T47D (cell line): ENCODE results near the gene GMDS.

Experiments used
- DNase-seq, 2 experiments: peaks; one replicate each; pipeline versions ENCODE4 v3.0.0 to v3.0.0-alpha.2; 2011 to 2012; ENCODE audit warnings: low read depth in 1 of 2, low spot score in 1 of 2
- JUND ChIP-seq: IDR thresholded peaks from 2 replicates; pipeline ENCODE4 v1.6.1; 2012; ENCODE audit warnings: low read depth
- in situ Hi-C: cut with HindIII; loops from 2 replicates; pipeline ENCODE4 v1.10.0; 2016; ENCODE audit warnings: low sequenced_read_pairs, low pct_unique_long_range_greater_than_20kb

Gene GMDS

DNA sequence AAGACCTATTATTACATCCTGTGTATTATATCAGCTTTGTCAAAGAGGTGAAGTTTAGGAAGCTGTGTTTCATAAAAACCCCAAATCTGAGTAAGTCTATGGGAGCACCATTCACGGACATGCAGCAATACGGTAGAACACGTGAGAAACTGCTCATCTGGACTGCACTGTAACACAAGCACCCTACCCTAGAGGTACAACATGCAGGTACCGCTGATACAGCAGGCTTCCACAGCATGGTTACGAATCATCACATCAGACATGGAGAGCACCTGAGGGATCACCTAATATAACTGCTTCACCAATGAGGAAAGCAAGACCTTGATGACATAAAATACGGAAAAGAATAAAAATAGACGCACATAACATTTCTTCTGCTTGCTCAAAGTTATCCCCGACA is 96.7 kb downstream of the GMDS start:
- in situ Hi-C loops, result no loop called here
- TF ChIP-seq JUND, result no peak
- no peak for DNase-seq

DNA sequence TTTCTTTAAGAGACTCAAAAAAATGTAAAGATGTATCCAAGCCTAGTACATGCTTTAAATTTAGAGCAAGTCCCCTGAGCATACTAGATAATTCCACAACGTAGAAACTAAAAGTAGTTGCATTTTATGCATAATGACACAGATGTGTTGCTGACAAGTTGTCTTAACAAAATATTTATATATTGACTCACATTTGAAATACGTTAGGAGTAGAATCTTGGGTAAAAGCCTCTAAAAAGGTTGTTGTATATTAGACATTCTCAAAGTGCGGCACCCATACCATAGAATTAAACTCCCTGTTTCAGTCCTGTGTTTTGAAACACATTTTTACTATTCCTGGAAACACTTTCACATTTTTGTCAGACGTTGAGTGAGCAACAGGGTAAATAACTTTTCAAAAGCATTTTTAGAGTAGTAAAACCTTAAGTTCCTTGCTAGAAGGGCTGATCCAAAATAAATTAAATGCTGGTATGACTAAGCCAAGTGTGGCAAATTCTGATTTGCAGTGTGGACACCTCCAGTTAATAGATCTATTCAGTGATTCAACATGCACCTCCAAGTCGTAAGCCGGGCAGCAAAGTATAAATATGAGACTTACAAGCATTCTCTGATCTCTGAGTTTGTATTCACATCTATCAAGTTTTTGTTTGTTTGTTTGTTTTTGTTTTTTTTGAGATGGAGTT is 97.5 kb downstream of the GMDS start:
- no peak for TF ChIP-seq JUND
- in situ Hi-C loops, result no loop called here
- no peak for DNase-seq

DNA sequence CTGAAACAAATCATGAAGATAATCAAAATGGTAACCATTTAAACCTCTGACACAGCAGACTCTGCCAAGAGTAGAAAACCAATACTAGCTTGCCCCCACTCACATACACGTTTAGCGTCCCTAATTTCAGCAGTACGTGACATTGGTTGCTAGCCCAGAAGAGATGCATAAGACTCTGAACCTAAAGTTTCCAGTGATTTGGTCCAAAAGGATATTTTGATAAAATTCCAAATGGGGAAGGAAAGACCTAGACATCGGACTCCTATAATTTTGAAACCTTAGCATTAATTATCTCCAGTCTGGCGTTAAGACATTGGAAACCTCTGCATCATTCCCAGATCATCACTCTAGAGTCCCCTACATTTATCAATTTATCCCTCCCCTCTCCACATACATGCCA is 98.1 kb downstream of the GMDS start:
- DNase-seq, result no peak
- TF ChIP-seq JUND, result no peak
- in situ Hi-C loops, result no loop called here

DNA sequence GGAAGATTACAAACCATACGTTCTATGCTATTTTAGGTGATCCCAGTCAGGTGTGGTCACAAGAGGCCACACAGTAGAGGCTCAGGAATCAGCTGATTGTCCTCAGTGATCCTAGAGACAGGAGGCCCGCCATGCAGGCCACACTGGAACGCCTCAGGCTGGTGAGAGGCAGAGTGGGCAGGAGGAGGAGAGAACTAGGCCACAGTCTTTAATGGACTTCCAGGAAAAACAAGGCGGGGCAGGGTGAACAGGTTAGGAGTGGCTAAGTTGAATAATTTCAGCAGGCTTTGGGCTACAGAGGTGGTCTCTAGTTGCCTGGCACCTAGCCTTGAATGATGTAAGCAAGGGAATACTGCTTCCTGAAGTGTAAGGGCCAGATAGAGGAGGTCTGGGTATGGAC is 101.2 kb downstream of the GMDS start:
- no peak for TF ChIP-seq JUND
- DNase-seq, result no peak
- in situ Hi-C loops, result no loop called here

DNA sequence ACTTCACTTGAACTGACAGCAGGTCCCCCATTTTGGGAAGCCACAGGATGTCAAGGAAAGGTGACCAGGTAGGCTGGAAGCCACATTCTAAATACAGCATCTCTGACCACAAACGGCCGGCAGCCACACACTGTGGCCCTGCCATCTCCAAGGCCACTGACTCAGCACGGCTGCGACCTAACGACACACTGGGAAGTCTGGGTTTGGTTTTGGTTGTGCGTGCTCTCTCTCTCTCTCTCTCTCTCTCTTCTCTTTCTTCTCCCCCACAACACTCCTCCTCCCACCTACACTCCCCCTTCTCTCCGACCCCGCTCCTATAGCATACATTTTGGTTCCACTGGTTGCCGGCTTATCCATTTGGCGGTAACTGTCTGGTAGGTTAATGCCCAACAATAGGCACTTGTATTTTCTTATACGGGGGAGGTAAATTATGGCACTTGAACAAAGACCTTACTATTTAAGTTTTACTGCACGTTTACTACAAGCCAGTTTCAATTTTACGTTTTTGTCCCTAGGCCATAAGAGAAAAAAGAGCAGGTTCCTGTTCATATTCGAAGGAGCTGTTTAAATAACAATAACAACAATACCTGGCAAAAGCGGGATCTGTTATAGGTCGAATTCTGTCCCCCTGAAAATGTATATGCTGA is 103.6 kb downstream of the GMDS start:
- no peak for DNase-seq
- TF ChIP-seq JUND, result no peak
- in situ Hi-C loops, result no loop called here

DNA sequence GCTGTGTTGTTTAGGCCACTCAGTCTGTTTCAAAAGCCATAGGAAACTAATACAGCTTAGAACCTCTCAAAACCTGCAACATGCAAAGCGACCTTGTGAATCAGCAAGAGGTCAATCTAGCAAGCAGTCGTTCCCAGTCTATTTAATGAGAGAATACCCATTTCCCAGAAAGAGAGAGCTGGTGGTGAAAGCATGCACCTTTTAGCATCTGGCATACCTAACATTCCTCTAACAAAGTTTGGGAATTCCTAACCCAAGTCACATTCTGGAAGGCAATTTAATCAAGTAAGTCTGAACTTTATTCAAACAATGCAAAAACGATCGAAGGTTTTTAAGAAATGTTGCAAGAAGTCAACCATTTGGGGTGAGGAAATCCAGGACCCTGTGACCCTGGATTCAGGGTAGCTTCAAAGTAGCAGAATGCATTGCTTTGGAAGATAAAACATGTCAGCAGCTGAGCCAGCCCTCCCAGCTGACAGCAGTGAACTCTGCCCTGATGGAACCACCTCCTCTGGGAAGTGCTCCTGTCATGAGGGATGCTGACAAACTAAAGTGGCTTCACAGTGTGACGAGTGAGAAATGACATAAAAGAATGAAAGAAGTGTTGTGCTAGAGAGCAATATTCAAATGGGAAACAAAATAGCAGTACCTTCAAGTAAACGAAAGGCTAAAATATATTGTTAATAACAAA is 104.8 kb downstream of the GMDS start:
- TF ChIP-seq JUND, result no peak
- no peak for DNase-seq
- in situ Hi-C loops, result no loop called here

DNA sequence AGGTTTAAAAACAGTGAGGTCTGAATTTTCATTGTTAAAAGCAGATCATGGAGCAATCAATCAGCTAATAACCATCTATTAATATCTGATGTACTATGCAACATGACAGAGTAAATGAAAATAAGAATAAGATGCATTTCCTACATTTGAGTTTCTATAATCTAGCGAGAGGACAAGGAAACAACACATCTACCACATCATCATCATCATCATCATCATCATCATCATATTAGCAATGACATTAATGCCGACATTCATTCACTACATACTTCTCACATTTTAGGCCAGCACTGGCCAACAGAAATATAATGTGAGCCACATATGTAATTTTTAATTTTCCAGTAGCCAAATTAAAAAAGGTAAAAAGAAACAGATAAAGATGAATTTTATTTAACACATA is 110.0 kb downstream of the GMDS start:
- TF ChIP-seq JUND, result no peak
- in situ Hi-C loops, result no loop called here
- DNase-seq, result no peak

DNA sequence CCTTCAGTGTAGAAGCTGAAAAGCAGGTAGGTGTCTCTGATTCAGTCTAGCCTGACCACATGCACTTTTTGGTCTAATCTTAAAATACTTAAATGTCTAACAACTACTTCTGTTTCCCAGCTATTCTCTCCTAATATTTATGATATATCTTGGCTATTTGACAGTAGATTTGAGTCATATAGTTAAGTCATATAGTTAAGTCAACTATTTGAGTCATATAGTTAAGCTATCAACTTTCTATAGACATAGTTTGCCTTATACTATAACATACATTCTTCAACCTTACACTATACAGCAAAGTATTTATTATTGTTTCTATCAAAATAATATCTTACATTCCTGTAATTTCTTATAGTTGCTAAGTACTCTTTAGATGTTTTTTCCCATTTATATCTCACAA is 110.9 kb downstream of the GMDS start:
- in situ Hi-C loops, result no loop called here
- no peak for DNase-seq
- TF ChIP-seq JUND, result no peak

DNA sequence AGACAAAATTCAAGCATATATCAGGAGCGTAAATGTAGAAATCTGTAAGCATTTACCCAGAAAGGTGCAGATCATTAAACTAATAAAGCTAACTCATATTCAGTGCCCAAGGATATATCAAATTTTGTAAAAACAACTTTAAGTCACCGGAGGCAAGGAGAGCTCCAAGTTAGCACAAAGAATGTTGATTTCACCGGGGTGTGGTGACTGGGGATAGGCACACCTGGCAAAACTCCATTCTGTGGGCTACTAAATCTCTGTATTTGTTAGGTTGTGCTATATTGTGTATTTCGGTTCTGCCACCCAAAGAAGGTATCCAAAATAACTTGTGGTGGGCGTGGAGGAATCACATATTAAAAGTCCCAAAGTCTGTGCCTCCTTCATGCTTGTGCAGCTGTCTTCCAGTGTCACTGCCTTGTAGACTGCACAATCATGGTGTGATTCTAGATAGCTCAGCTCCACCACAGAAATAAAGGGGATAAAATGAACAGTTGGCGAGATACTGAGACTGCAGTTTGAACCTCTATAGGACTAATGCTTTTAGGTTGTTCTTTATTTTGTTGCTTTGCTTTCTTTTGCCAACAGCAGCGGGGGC is 111.6 kb downstream of the GMDS start:
- DNase-seq, result no peak
- in situ Hi-C loops, result no loop called here
- TF ChIP-seq JUND, result no peak

DNA sequence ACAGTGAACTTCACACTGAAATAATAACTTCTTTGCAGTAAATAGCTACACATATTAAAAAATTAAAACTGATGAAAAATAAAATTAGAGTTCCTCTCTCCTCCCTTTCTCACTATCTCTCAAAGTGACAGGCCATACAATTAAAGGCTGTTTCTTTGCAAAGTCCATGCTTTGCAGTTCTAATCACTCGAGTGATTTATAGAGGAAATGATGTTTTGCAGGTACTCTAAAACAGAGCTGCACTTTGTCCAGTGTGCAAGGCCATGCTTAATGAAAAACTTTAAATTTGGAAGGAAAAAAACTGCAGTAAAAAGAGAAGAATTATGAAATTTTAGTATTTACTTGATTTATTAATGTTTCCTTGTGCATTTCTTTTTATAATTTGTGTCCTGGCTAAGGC is 112.5 kb downstream of the GMDS start:
- DNase-seq, result no peak
- in situ Hi-C loops, result no loop called here
- no peak for TF ChIP-seq JUND

DNA sequence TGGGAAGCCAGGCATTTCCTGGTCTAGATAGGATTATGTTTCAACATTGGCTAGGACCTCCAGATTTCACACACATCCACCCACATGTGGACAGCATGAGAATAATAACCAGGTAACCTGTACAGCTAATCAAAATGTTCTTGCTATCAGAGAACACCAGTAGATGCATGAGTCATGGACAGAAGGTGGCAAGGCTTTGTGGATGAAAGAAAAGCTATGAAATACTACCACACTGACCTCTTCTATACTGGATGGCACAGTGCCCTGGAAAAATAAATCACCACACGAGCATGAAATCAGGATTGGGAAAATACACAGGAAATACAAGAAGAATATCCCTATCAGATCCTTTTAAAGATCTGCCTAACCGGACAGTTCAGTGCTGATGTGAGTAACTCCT is 113.0 kb downstream of the GMDS start:
- no peak for TF ChIP-seq JUND
- DNase-seq, result peak in 1 of 2 experiments; percentile 11
- in situ Hi-C loops, result no loop called here

DNA sequence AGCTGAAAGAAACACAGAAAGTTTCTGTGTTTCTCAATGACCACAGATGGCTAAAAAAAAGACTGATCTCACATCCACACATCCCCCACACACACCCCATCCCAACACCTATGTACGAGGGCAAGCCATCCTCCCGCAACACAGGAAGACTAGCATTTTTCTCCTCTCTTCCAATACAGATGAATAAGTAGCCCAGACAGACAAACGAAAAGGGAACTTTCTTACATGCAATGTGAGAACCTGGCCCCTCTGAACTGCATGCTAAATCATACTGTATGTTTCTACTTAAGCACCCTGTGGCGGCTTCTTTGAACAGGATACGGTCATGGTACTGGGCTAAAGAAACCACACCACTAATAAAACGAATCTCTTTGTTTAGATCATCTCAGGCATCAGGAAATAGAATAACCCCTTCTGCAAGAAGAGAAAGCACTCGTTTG is 116.2 kb downstream of the GMDS start:
- no peak for TF ChIP-seq JUND
- no peak for DNase-seq
- in situ Hi-C loops, result no loop called here

DNA sequence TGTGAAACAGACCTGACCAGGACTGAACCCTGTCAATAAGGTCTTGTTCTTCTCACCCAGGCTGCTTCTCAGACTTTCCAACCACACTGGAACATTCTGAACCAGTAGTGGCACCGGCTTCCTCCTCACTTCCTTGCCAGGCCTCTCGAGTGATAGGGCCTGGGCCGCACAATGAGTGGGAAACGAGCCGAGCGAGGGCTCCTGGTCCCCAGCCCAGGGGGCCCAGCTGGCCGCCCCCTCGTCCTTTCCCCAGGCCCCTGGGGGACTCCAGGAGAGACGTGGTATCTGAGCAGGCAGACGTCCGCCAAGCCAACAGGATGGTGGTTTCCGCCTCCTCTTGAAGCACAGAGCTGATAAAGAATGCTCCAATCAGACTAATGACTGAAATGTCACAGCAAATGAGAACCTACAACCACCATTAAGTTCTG is 117.9 kb downstream of the GMDS start:
- in situ Hi-C loops, result no loop called here
- DNase-seq, result no peak
- TF ChIP-seq JUND, result no peak
